Right atrium auricular region (tissue), 2 donors: ENCODE data around the gene RAB3IL1. TPM values are rescaled to one million over a fixed set of nuclear protein-coding genes. Genes with fewer than 3 reads are reported as not detected.

ENCODE experiments used
- DNase-seq: peaks from one replicate; pipeline ENCODE4 v3.0.0-alpha.2; 2019; ENCODE audit warnings: low spot score
- H3K27ac ChIP-seq, 2 donors: fragments of 200-600 bp; sonication (generic); 1 replicate in 1 of 2; 2 replicates in 1 of 2; pipeline ENCODE4 v1.5.1; 2016 to 2019
- H3K27me3 ChIP-seq, 2 donors: fragments of 200-600 bp; sonication (generic); one replicate each; pipeline versions ENCODE4 v1.5.1 to v1.6.0; 2017 to 2019
- H3K36me3 ChIP-seq: fragments of 200-600 bp; sonication (generic); one replicate; pipeline ENCODE4 v1.5.1; 2016
- H3K4me1 ChIP-seq, 2 donors: fragments of 200-600 bp; sonication (generic); one replicate each; pipeline versions ENCODE4 v1.5.1 to v1.6.0; 2017 to 2019
- H3K4me3 ChIP-seq, 2 donors: fragments of 200-600 bp; sonication (generic); 1 replicate in 1 of 2; 2 replicates in 1 of 2; pipeline ENCODE4 v1.5.1; 2017 to 2019; ENCODE audit warnings: mild to moderate bottlenecking in 1 of 2, moderate library complexity in 1 of 2
- H3K9me3 ChIP-seq, 2 donors: fragments of 200-600 bp; sonication (generic); one replicate each; pipeline ENCODE4 v1.5.1; 2019
- CTCF ChIP-seq, 2 donors: fragments of 200-600 bp; sonication (generic); IDR thresholded peaks; one replicate each; pipeline ENCODE4 v1.5.1; 2019; ENCODE audit warnings: antibody characterized with exemption in 2 of 2
- total RNA-seq, 2 donors: library from RNA; depleted of rRNA; stranded (reverse); fragments of >200 nt; gene quantifications; one replicate each; pipeline ENCODE4 v1.1.0, GENCODE V29; 2016

The RAB3IL1 gene
- total RNA-seq, 2 donors from 2014 or later = 4.3 to 16.8 TPM

- Histone ChIP-seq H3K27me3 (no peaks in the 10 kb centered on the region), H3K9me3 (no peaks in the 10 kb centered on the region), H3K4me3 (no peak overlapping the region), H3K4me1 (peaks cover 0 to 62% of the 10 kb centered on the region in 2 donors), H3K36me3 (peaks cover 24% of the 10 kb centered on the region), H3K27ac (no peak overlapping the region)
- no peak for TF ChIP-seq CTCF (IDR thresholded peaks at IDR 0.05)
- no peak for DNase-seq
Measured at GRCh38 chr11:61959114-61959513, 41.7 kb upstream of the RAB3IL1 start.

- Histone ChIP-seq H3K9me3 (no peaks in the 10 kb centered on the region), H3K4me1 (peaks cover 0 to 57% of the 10 kb centered on the region in 2 donors), H3K36me3 (peaks cover 18% of the 10 kb centered on the region), H3K4me3 (no peak overlapping the region), H3K27ac (no peak overlapping the region), H3K27me3 (no peaks in the 10 kb centered on the region)
- DNase-seq = peak; percentile 32
- TF ChIP-seq CTCF (IDR thresholded peaks at IDR 0.05) = no peak
Measured at GRCh38 chr11:61958590-61958989, 41.2 kb upstream of the RAB3IL1 start.

DNA sequence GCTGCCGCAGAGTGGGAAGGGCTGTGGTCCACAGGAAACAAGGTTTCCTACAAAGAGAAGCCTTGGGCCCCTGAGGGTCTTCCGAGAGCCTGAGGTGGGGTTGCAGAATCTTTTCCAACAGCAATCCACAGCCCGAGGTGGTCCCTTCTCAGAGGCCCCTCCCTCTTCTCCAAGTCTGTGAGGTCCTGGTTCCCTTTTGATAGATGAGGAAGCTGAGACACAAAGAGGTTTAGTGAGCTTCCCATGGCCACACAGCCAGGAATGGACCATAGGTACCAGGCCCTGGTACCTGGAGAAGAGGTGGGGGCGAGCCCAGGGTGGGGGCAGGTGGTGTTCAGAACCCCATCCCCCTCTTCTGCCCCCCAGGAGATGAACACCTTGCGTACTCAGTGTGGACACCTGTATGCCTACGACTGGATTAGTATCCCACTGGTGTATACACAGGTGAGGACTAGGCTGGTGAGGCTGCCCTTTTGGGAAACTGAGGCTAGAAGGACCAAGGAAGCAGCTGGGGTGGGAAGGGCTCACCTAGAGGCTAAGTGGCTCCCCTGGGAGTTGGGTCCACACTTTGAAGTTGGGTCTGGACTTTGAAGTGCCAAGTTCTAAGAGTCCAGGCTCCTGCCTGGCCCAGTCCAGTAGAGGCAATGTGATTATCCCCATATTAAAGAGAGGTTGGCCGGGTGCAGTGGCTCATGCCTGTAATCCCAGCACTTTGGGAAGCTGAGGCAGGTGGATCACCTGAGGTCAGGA lies 39.8 kb upstream of the RAB3IL1 start:
- TF ChIP-seq CTCF (IDR thresholded peaks at IDR 0.05) = no peak
- Histone ChIP-seq H3K4me3 (no peak overlapping the region), H3K36me3 (peaks cover 6% of the 10 kb centered on the region), H3K9me3 (no peaks in the 10 kb centered on the region), H3K27me3 (no peaks in the 10 kb centered on the region), H3K27ac (no peak overlapping the region), H3K4me1 (peaks cover 0 to 43% of the 10 kb centered on the region in 2 donors)
- DNase-seq = peak; percentile 58

DNA sequence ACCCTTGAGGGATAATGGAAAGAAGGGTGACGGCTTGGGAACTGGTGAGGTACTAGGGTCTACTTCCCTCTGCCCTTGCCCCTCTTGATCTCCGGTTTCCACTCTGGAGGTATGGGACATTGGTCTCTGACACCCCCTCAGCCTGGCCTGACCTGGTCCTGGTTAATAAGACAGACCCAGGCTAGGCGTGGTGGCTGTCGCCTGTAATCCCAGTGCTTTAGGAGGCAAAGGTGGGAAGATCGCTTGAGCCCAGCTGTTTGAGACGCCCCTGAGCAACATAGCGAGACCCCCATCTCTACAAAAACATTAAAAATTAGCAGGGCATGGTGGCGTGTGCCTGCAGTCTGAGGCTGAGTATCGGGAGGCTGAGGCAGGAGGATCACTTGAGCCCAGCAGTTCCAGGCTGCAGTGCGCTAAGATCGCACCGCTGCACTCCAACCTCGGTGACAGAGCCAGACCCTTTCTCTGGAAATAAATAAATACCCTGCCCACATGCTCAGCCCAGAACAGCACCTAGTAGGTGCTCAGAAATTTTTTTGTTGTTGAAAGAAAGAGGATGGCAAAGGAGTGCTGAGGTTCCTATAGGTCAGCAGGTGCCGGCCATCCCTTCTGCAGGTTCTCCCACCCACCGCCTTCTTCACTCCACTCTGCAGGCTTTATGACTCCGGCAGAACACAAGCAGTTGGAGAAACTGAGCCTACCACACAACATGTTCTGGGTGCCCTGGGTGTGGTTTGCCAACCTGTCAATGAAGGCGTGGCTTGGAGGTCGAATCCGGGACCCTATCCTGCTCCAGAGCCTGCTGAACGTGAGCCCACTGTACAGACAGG lies 39.0 kb upstream of the RAB3IL1 start:
- TF ChIP-seq CTCF (IDR thresholded peaks at IDR 0.05) = no peak
- Histone ChIP-seq H3K27me3 (no peaks in the 10 kb centered on the region), H3K9me3 (no peaks in the 10 kb centered on the region), H3K4me3 (peak overlapping the region; percentile 48 to 60), H3K4me1 (peaks cover 0 to 35% of the 10 kb centered on the region in 2 donors), H3K27ac (peak overlapping the region; percentile 81 to 88), H3K36me3 (peaks cover 6% of the 10 kb centered on the region)
- peak; percentile 57 for DNase-seq

DNA sequence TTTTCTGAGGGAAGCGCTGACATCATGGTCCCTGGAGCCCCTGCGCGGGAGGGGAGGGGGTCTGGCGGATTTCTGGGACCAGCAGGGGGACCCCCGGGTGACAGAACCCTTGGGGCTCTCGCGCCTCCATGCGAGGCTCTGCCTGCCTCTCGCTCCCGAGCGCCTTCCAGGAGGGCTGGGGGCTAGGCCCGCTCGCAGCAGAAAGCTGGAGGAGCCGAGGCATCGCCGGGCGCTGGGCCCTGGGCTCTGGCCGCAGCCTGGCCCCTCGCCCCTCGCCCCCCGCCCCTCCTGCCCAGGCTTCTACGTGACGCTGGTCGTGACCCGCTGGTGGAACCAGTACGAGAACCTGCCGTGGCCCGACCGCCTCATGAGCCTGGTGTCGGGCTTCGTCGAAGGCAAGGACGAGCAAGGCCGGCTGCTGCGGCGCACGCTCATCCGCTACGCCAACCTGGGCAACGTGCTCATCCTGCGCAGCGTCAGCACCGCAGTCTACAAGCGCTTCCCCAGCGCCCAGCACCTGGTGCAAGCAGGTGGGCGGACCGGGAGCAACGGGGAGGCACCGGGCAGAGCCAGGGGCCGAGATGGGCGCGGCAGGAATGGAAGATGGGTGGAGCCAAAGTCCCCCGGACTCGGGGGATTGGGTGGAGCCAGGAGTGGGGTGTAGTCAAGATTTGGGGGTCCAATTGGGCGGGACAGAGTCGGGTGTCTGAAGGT lies 38.2 kb upstream of the RAB3IL1 start:
- Histone ChIP-seq H3K4me3 (peak overlapping the region; percentile 48 to 60), H3K36me3 (peaks cover 6% of the 10 kb centered on the region), H3K27me3 (no peaks in the 10 kb centered on the region), H3K4me1 (peaks cover 0 to 27% of the 10 kb centered on the region in 2 donors), H3K27ac (peak overlapping the region; percentile 81 to 88), H3K9me3 (no peaks in the 10 kb centered on the region)
- peak; percentile 60 for DNase-seq
- no peak for TF ChIP-seq CTCF (IDR thresholded peaks at IDR 0.05)
